GM23338 (cell line): ENCODE measurements around the gene OOSP2. TPM values are rescaled to one million over a fixed set of nuclear protein-coding genes. Genes with fewer than 3 reads are reported as not detected.

ENCODE experiments used
- ATAC-seq: fragments of 200-7000 bp; cut with Tn5 transposase; 3 replicates; pipeline ENCODE4 v1.9.1; 2020
- DNase-seq: peaks from one replicate; pipeline ENCODE4 v3.0.0-alpha.2; 2015; ENCODE audit warnings: low spot score
- H2AFZ ChIP-seq: fragments of 200-600 bp; sonication (generic); 2 replicates; pipeline ENCODE4 v1.8.0; 2016; ENCODE audit warnings: antibody characterized with exemption, mild to moderate bottlenecking, moderate library complexity
- H3F3A ChIP-seq: fragments of 200-600 bp; sonication (generic); replicated peaks from 2 replicates; pipeline ENCODE4 v1.8.0; 2017; ENCODE audit warnings: antibody characterized with exemption, mixed run types, low read depth
- H3K27ac ChIP-seq: fragments of 200-600 bp; sonication (generic); 2 replicates; pipeline ENCODE4 v1.6.1; 2016; ENCODE audit warnings: low read depth
- H3K27me3 ChIP-seq: fragments of 200-600 bp; sonication (generic); 2 replicates; pipeline ENCODE4 v1.8.0; 2016; ENCODE audit warnings: mild to moderate bottlenecking, mixed run types, moderate library complexity; ENCODE audit not compliant: insufficient read depth
- H3K36me3 ChIP-seq: fragments of 200-600 bp; sonication (generic); 2 replicates; pipeline ENCODE4 v1.8.0; 2016; ENCODE audit warnings: mild to moderate bottlenecking; ENCODE audit not compliant: insufficient read depth
- H3K4me1 ChIP-seq: fragments of 200-600 bp; sonication (generic); 2 replicates; pipeline ENCODE4 v1.8.0; 2016; ENCODE audit warnings: mild to moderate bottlenecking, moderate library complexity; ENCODE audit not compliant: insufficient read depth
- H3K4me2 ChIP-seq: fragments of 200-600 bp; sonication (generic); 2 replicates; pipeline ENCODE4 v1.7.1; 2017; ENCODE audit warnings: mixed run types
- H3K4me3 ChIP-seq: fragments of 200-600 bp; sonication (generic); 2 replicates; pipeline ENCODE4 v1.6.1; 2016; ENCODE audit warnings: mixed run types
- H3K79me2 ChIP-seq: fragments of 200-600 bp; sonication (generic); replicated peaks from 2 replicates; pipeline ENCODE4 v1.8.0; 2017; ENCODE audit warnings: mild to moderate bottlenecking; ENCODE audit not compliant: insufficient read depth
- H3K9me2 ChIP-seq: fragments of 200-600 bp; sonication (generic); 2 replicates; pipeline ENCODE4 v1.8.0; 2017; ENCODE audit not compliant: insufficient read depth
- H4K20me1 ChIP-seq: fragments of 200-600 bp; sonication (generic); replicated peaks from 2 replicates; pipeline ENCODE4 v1.8.0; 2017; ENCODE audit warnings: mild to moderate bottlenecking; ENCODE audit not compliant: insufficient read depth
- H3K27ac Mint-ChIP-seq: 2 replicates; pipeline ENCODE4 v1.8.0; 2020; ENCODE audit warnings: inconsistent platforms, mild to moderate bottlenecking, moderate library complexity, mixed read lengths
- H3K27me3 Mint-ChIP-seq: 3 replicates; pipeline ENCODE4 v1.8.0; 2022; ENCODE audit warnings: low read depth, mild to moderate bottlenecking, moderate library complexity, mixed read lengths, inconsistent platforms; ENCODE audit not compliant: insufficient read depth, poor library complexity
- H3K36me3 Mint-ChIP-seq: 3 replicates; pipeline ENCODE4 v1.8.0; 2021; ENCODE audit warnings: low read depth, mild to moderate bottlenecking, inconsistent platforms, moderate library complexity, mixed read lengths
- H3K4me1 Mint-ChIP-seq: 3 replicates; pipeline ENCODE4 v1.8.0; 2020; ENCODE audit warnings: mild to moderate bottlenecking, inconsistent platforms, mixed read lengths
- H3K4me3 Mint-ChIP-seq: 3 replicates; pipeline ENCODE4 v1.8.0; 2021; ENCODE audit warnings: moderate library complexity, mild to moderate bottlenecking, inconsistent platforms, mixed read lengths
- H3K9me3 Mint-ChIP-seq: 3 replicates; pipeline ENCODE4 v1.8.0; 2020; ENCODE audit warnings: moderate library complexity, mild to moderate bottlenecking, inconsistent platforms, mixed read lengths
- CREB1 ChIP-seq: fragments of 250-450 bp; sonication (Bioruptor Pico); IDR thresholded peaks from 2 replicates; pipeline ENCODE4 v1.5.0; 2020; ENCODE audit warnings: low read depth, mild to moderate bottlenecking, moderate library complexity
- EZH2 ChIP-seq: fragments of 200-600 bp; sonication (generic); IDR thresholded peaks from one replicate; pipeline ENCODE4 v1.8.0; 2017; ENCODE audit warnings: antibody characterized with exemption, mild to moderate bottlenecking, low read depth; ENCODE audit not compliant: unreplicated experiment
- EZH2phosphoT487 ChIP-seq: fragments of 200-600 bp; sonication (generic); IDR thresholded peaks from one replicate; pipeline ENCODE4 v1.8.1; 2018; ENCODE audit warnings: antibody characterized with exemption; ENCODE audit not compliant: unreplicated experiment
- JUNB ChIP-seq: IDR thresholded peaks from one replicate; pipeline ENCODE4 v1.6.1; 2016; ENCODE audit warnings: antibody characterized with exemption; ENCODE audit not compliant: unreplicated experiment
- NANOG ChIP-seq: IDR thresholded peaks from 2 replicates; pipeline ENCODE4 v1.6.1; 2016; ENCODE audit warnings: antibody characterized with exemption, borderline replicate concordance
- POLR2AphosphoS5 ChIP-seq: IDR thresholded peaks from 2 replicates; pipeline ENCODE4 v1.6.1; 2016; ENCODE audit warnings: antibody characterized with exemption, low read depth
- STAT1 ChIP-seq: IDR thresholded peaks from one replicate; pipeline ENCODE4 v1.6.1; 2016; ENCODE audit warnings: antibody characterized with exemption; ENCODE audit not compliant: unreplicated experiment
- ZNF331 ChIP-seq: fragments of 250-450 bp; sonication (Bioruptor Pico); IDR thresholded peaks from 2 replicates; pipeline ENCODE4 v1.5.0; 2020; ENCODE audit warnings: low read depth, mild to moderate bottlenecking, moderate library complexity
- long read RNA-seq: library from polyadenylated mRNA; unstranded; transcript quantifications from one replicate; pipeline ENCODE4 v2.0.0, GENCODE V29; 2020; ENCODE audit not compliant: unreplicated experiment
- polyA plus RNA-seq: library from polyadenylated mRNA; unstranded; fragments of >200 nt; fragmentation: Nextera tagmentation; extraction: Ambion mirVana; gene quantifications from 2 replicates; pipeline ENCODE4 v1.2.1, GENCODE V29; 2016
- total RNA-seq: library from RNA; depleted of rRNA; stranded (reverse); fragments of >200 nt; shearing (Covaris generic); gene quantifications from 2 replicates; pipeline ENCODE4 v1.2.3, GENCODE V29; 2014; rRNA removed
- TF ChIP-seq, protein P1 (sequence below): IDR thresholded peaks from one replicate; pipeline ENCODE4 v1.6.1; 2018; ENCODE audit warnings: antibody characterized with exemption; ENCODE audit not compliant: unreplicated experiment
- TF ChIP-seq, protein P2 (sequence below), 2 experiments: fragments of 200-600 bp in 1 of 2; sonication (generic) in 1 of 2; conservative IDR thresholded peaks; 2 replicates each; pipeline versions ENCODE4 v1.5.1 to v1.6.1; 2016 to 2017; ENCODE audit warnings: antibody characterized with exemption in 2 of 2, low read depth in 2 of 2, mild to moderate bottlenecking in 2 of 2, moderate library complexity in 1 of 2

The OOSP2 gene
- total RNA-seq (not detected in 2 replicates), polyA plus RNA-seq (not detected in 2 replicates)
- long read RNA-seq = 0 reads

DNA sequence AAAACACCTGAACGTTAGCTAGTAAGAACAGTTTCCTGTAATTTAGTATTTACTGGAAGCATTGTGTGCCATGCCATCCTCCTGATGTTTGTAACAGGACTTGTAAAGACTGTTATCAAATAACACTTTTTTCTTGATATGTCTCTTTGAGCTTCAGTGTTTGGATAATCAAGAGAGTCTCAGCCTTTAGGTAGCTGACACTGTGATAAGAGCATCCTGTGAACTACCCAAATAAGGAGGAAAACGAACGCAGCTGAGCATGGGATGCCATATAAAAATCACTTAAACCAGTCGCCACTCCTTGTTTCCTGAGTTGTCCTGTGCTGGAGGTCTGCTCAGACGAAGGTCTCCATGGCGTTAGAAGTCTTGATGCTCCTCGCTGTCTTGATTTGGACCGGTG lies at the start of gene OOSP2:
TSS of gene OOSP2 (plus strand) at position 301 of the 400 bp plus-strand sequence. CDS start at position 352, 51 bp downstream.
- Histone ChIP-seq H3K27me3 (no peaks in the 10 kb centered on the region), H2AFZ (no peak within 1 kb of the TSS), H3K4me1 (peaks cover 17% of the 10 kb centered on the region), H3K27ac (no peak within 1 kb of the TSS), H3K36me3 (no peaks in the 10 kb centered on the region), H3F3A (no peaks in the 10 kb centered on the region), H3K79me2 (no peaks in the 10 kb centered on the region), H3K4me3 (no peak within 1 kb of the TSS), H3K9me2 (no peaks in the 10 kb centered on the region), H3K4me2 (no peak within 1 kb of the TSS), H4K20me1 (no peaks in the 10 kb centered on the region)
- no peaks in the 10 kb centered on the region for H3K27me3 Mint-ChIP-seq
- DNase-seq (no peak), ATAC-seq (no peak)
- H3K4me1 Mint-ChIP-seq = peaks cover 9% of the 10 kb centered on the region
- no peak within 1 kb of the TSS for H3K27ac Mint-ChIP-seq
- H3K36me3 Mint-ChIP-seq = no peaks in the 10 kb centered on the region
- no peaks in the 10 kb centered on the region for H3K9me3 Mint-ChIP-seq
- no peak within 1 kb of the TSS for H3K4me3 Mint-ChIP-seq
- TF ChIP-seq JUNB (no peak), EZH2phosphoT487 (no peak), ZNF331 (CRISPR knock-in tag) (no peak), CREB1 (CRISPR knock-in tag) (no peak), EZH2 (no peak), STAT1 (no peak), NANOG (no peak), POLR2AphosphoS5 (no peak)
- TF ChIP-seq, protein P1, sequence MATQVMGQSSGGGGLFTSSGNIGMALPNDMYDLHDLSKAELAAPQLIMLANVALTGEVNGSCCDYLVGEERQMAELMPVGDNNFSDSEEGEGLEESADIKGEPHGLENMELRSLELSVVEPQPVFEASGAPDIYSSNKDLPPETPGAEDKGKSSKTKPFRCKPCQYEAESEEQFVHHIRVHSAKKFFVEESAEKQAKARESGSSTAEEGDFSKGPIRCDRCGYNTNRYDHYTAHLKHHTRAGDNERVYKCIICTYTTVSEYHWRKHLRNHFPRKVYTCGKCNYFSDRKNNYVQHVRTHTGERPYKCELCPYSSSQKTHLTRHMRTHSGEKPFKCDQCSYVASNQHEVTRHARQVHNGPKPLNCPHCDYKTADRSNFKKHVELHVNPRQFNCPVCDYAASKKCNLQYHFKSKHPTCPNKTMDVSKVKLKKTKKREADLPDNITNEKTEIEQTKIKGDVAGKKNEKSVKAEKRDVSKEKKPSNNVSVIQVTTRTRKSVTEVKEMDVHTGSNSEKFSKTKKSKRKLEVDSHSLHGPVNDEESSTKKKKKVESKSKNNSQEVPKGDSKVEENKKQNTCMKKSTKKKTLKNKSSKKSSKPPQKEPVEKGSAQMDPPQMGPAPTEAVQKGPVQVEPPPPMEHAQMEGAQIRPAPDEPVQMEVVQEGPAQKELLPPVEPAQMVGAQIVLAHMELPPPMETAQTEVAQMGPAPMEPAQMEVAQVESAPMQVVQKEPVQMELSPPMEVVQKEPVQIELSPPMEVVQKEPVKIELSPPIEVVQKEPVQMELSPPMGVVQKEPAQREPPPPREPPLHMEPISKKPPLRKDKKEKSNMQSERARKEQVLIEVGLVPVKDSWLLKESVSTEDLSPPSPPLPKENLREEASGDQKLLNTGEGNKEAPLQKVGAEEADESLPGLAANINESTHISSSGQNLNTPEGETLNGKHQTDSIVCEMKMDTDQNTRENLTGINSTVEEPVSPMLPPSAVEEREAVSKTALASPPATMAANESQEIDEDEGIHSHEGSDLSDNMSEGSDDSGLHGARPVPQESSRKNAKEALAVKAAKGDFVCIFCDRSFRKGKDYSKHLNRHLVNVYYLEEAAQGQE = no peak
- TF ChIP-seq, protein P2, sequence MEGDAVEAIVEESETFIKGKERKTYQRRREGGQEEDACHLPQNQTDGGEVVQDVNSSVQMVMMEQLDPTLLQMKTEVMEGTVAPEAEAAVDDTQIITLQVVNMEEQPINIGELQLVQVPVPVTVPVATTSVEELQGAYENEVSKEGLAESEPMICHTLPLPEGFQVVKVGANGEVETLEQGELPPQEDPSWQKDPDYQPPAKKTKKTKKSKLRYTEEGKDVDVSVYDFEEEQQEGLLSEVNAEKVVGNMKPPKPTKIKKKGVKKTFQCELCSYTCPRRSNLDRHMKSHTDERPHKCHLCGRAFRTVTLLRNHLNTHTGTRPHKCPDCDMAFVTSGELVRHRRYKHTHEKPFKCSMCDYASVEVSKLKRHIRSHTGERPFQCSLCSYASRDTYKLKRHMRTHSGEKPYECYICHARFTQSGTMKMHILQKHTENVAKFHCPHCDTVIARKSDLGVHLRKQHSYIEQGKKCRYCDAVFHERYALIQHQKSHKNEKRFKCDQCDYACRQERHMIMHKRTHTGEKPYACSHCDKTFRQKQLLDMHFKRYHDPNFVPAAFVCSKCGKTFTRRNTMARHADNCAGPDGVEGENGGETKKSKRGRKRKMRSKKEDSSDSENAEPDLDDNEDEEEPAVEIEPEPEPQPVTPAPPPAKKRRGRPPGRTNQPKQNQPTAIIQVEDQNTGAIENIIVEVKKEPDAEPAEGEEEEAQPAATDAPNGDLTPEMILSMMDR (conservative IDR thresholded peaks at IDR 0.05; ENCODE audit: low read depth in 2 of 2) = no peak

GRCh38 chr11:59990421-59990820 lies 49.8 kb upstream of the OOSP2 start:
- H3K9me3 Mint-ChIP-seq = peaks cover 18% of the 10 kb centered on the region; the same call in 2 of the 3 replicates
- no peaks in the 10 kb centered on the region for H3K27me3 Mint-ChIP-seq
- no peak for ATAC-seq
- no peaks in the 10 kb centered on the region for H3K27me3 ChIP-seq
- peaks cover 2% of the 10 kb centered on the region; the same call in 1 of the 2 replicates for H3K36me3 ChIP-seq
- H3K27ac Mint-ChIP-seq = no peak overlapping the region
- no peak overlapping the region for H3K4me3 Mint-ChIP-seq
- no peak overlapping the region for H2AFZ ChIP-seq
- H3K4me2 ChIP-seq = no peak overlapping the region
- H3K79me2 ChIP-seq = no peaks in the 10 kb centered on the region
- peaks cover 8% of the 10 kb centered on the region; the same call in 1 of the 2 replicates for H3K9me2 ChIP-seq
- no peaks in the 10 kb centered on the region for H3F3A ChIP-seq
- no peak for DNase-seq
- H3K36me3 Mint-ChIP-seq = no peaks in the 10 kb centered on the region
- no peak overlapping the region for H3K27ac ChIP-seq
- H3K4me3 ChIP-seq = no peak overlapping the region
- H3K4me1 ChIP-seq = no peaks in the 10 kb centered on the region
- H4K20me1 ChIP-seq = no peaks in the 10 kb centered on the region
- no peaks in the 10 kb centered on the region for H3K4me1 Mint-ChIP-seq
- TF ChIP-seq NANOG (no peak), ZNF331 (CRISPR knock-in tag) (no peak), EZH2phosphoT487 (no peak), POLR2AphosphoS5 (no peak)
- TF ChIP-seq, protein P2 (conservative IDR thresholded peaks at IDR 0.05; ENCODE audit: low read depth in 2 of 2) = no peak
